SHP77 (cell line): Measurements from ENCODE around the gene SIGLEC12.

Experiments
- DNase-seq, 2 experiments: peaks; one replicate each; lab custom pipeline; 2025; lab: John Stamatoyannopoulos, UW

Gene SIGLEC12

DNA sequence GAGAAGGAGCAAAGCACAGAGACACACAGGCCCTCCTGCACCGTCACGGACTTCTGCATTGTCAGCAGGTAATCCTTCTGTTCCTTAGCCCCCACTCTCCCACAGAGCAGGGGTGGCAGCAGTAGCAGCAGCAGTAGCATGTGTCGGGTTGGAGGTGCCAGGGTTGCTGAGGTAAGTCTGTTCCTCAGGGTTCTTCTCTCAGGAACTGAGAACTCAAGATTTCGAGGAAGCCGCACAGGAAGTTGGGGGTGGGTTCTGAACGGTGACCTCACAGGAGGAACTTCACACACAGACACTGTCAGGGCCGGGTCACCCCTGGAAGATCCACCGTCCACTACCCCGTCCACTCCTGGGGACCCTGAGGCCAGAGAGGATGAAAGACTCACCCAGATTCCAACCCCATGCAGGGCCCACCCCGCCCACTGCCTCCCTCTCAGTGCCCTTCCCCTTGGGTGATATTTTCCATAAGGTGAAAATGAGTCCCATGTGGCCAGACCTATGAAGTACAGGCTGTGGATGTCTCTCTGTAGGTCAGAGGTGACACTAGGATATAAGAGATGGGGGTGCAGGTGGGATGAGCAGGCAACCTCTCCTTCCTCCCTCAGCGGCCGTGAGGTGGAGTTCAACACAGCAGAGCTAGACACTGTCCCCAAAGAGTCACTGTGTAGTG is at the start of gene SIGLEC12:
TSS of gene SIGLEC12 (minus strand) at position 207 of the 670 bp plus-strand sequence. CDS start at position 140, 67 bp downstream.
- no peak for DNase-seq

- DNase-seq, result no peak
Measured at GRCh38 chr19:51550848-51551672, 49.5 kb upstream of the SIGLEC12 start.

DNA sequence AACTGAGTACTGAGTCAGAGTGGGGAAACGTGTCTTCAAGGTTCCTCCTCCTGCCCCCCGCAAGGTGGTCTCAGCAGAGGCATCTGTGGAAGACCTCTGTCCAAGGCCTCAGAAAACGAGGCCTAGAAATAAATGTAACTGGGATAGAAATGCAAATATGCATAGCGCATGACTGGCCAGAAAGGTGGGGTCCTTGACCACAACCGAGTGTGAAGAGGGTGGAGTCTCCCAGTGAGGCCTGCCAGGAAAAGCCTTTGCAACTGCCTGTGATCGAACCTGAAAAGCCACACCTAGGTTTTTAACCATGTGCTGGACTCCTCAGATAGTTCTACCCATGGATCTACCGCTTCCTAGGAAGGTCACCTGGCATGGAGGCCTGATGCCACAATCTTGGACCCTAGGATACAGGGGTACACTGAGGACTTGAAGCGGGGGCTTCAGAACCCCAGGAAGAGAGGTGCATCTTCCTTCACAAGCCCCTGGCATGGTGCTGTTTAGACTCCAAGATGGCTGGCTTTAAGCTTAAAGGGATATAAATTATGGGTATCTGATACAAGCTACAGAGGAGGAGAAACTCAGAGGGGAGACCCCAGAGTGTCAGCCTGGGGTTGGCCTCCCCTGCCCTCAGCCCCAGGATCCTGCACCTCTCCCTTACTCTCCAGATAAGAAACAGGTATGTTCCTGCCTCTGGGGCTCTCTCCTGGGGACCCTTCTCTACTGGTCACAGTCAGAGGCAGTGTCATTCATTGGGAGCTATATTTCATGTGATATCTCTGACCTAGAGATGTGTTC is 48.1 kb upstream of the SIGLEC12 start:
- no peak for DNase-seq

DNA sequence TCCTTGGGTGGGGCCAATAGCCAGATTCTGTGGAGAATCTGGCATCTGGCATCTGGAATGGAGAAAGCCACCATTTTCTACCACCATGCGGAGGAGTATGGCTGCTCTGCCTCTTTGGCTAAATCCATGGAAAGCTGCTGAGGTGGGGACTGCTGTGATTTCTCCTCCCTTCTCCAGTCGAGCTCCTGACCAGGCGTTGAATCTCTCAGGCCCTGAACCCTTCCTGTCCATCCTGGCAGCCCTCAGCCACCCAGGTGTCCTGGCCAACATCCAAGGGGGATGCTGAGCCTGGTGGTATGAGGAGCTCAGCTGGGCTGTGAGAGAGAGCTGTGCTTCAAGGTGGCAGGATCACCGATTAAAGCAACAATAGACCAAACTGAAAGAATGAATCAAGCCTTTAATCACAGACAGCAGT is 47.3 kb upstream of the SIGLEC12 start:
- no peak for DNase-seq

DNA sequence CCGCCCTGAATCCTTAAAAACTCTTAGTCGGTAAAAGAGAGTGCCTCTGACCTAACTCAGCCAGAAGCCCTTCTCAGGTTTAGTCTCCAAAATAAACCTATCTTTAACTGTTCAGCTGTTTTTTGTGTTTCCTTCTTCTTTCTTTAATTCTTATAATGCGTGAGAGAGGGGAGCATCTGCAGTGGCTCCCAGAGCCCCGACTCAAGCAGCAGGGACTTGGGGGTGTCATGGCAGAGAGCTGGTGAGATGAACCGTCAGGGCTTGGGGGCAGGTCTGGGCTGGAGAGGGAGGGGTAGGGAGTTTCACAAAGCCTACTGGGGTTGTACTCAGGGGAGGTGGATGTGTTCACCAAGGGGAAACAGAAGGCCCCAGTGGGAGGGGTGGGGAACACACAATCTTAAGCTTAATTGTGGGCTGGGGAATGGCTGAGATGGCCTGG is 46.6 kb upstream of the SIGLEC12 start:
- DNase-seq, result no peak

DNA sequence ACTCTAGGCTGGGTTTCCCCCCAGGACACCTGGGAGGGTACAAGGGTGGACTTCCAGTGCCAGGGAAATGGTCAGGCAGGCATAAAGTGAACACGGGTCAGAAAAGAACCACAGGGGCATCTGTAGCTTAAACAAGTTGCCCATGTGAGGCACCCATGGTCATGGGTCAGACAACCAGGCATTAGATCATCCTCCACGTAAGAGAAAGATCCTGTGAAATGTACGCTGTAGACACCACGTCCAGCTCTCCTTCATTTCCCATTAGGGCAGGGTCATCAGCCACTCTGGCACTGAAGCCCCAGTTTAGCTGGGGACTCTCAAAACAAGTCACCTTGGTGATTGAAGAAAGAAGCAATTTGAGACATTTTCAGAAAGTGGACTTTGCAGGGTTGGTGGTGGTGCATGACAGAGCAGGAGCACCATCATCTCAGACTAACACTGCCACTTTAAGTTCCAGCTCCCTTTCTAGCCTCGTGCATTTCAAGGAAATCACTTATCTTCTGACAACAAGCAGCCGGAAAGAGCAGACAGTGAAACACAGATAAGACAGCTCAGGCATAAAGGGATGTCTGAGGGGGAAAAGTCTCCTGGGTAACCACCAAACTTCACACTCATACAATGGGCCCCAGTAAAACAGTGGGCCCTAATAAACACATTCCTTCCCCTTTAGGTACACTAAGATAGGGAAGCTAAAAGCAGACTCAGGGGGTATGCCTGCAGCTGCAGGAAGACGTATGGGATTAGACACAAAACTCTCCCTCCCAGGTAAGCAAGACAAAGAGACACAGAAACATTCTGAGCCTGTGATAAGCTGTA is 46.0 kb upstream of the SIGLEC12 start:
- no peak for DNase-seq

DNA sequence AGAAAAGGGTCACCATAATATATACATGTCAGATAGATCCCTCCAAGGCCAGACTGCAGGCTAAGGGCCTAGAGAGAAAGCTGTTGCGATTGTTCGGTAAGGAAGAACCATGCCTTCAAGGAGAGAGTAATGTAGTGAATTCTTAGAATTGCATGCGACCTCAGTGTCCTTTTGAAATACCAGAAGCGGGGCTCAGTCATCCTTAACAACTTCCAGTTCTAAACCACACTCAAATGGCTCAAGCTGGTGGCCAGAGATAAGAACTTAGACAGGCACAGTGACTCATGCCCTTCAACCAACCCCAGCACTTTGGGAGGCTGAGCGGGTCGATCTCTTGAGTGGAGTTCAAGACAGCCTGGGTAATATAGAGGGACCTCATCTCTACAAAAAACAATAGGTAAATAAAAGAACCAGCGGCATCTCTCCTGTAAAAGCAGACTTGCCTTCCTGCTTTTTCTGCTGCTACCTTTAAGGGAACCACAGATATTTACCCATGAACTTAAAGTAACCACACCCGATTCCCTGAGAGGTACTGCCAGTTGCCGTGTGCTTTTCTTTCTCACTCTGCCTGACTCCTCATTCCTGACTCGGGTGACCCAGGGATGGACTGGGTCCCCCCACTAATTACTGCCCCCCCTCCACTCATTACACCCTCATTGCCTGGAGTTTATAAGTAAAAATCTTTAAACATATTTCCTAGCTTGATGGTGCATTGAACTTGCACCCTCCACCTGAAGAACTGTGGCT is 45.2 kb upstream of the SIGLEC12 start:
- DNase-seq, result no peak

- DNase-seq, result no peak
Measured at GRCh38 chr19:51546107-51546649, 44.6 kb upstream of the SIGLEC12 start.

DNA sequence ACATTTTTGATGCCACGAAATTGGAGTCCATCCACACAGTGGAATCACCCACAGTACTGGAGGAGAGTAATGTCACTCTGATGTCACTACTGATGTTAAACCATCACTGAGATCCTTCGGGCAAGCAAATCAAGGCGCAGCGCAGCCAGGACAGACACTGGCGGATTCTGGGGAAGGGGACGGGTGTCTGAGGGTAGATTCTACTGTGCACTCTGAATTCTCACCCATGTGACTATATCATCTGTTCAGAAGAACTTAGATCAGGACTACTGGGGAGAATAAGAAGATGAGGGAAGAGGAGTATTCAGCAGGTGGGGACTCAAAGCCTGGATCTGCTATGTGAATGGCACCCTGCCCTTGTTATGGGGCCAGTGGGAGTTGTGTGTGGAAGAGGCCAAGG is 42.4 kb upstream of the SIGLEC12 start:
- no peak for DNase-seq

DNA sequence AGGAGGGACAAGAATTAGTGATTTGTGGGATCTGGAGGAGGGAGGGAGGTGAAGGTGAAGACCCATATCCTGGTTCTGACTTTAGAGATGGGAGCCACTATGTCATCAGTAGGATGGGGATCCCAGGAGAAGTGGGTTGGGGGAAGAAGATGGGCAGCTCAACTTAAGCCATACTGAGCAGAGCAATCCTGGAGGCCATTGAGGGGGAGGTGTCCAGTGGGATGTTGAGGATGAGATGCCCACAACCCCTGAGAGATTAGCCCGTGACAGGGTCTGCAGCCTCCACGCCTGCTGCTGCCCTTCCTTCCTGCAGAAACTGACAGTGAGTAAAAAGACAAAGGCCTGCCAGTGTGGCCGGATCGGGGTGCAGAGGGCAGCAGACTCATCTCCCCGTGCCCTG is 41.1 kb upstream of the SIGLEC12 start:
- DNase-seq, result no peak

DNA sequence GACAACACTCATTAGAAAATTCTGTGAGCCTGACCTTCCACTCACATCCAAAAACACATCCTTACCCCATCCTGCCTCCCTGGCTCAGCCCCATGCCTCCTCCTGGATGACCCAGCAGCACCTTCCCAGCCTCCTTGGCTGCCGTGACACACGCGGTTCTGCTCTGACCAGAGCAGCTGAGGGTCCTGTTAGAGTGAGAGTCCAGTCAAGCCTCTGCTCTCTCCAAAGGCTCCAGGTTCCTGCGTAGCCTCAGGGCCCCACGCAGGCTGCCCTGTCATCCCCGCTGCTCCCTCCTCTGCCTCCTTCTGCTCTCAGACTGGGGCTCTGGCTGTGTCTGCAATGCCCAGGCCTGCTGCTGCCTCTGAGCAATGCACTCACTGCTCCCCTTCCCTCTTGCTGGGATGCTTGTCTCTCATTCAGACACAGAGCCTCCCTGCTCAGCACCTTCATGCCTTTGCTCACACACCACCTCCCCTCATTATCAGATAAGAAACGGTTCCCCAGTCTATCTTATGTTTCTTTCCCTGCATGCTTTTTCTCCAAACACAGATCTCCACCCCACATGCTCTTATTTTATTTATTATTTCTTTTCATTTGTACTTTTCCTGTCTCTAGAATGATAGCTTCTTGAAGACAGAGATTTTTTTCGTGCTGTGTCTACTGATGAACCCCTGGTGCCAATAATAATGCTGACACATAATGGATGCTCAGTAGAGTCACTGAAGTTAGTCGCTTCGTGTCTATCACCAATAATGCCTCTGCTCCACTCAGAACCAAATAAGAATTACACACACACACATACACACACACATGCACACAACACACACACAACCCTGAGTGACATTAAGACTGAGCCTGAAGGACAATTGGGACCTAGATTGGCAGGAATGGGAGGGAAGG is 40.1 kb upstream of the SIGLEC12 start:
- DNase-seq, result no peak

- DNase-seq, result no peak
Measured at GRCh38 chr19:51539821-51540366, 38.3 kb upstream of the SIGLEC12 start.

- no peak for DNase-seq
Measured at GRCh38 chr19:51535535-51535934, 33.9 kb upstream of the SIGLEC12 start.

GRCh38 chr19:51531349-51532315 is 30.0 kb upstream of the SIGLEC12 start, which contains the start of gene SIGLEC6:
TSS of gene SIGLEC6 (minus strand) at chr19:51531670. CDS start at chr19:51531648, 22 bp downstream.
- DNase-seq, result no peak

DNA sequence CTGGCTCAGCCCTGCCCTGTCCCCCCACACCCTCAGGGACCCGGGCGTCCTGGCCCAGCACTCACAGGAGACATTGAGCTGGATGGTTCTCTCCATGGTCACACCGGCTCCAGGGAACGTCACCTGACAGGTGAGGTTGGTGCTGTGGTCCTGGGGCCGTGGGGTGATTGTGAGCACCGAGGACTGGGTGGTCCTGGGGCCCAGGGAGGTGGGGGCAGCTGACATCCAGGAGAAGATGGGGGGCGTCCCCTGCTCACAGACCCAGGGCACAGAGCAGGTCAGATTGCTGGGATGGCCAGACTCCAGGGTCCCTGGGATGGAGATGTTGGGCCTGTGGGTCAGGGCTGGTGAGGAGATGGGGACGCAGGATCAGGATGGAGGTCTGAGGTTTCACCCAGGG is 29.0 kb upstream of the SIGLEC12 start:
- no peak for DNase-seq

- no peak for DNase-seq
Measured at GRCh38 chr19:51529301-51529700, 27.7 kb upstream of the SIGLEC12 start.

GRCh38 chr19:51525651-51526050 is 24.1 kb upstream of the SIGLEC12 start:
- no peak for DNase-seq

DNA sequence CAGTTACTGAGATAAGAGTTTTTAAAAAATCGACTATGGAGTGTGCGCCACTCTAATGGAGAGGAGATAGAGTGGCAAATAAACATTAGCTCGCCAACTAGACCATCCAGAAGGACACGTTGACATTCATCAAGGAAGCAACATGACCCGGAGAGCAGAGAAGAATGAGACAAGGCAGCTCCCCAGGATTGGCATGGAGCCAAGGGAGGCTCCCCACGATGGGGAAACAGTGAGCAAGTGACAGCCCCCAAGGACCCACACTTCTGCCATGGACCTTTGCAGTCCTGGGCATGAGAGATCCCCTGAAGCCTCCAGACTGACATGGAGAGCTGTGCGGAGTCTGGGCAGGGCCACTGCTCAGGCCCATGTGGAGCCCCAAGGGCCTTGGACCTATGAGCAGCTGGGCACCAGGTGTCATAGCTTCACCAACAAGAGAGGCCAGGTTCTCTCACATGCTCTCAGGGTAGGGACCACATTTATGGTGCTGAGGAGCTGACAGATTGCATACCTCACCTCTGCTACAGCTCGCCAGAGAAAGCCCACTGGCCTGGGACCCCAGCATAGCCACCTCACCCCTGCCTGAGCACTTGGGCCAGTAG is 23.2 kb upstream of the SIGLEC12 start:
- DNase-seq, result no peak
